Right forelimb (tissue), 1 donor: ENCODE results near the gene ALDOC.
"Not testable (repeated sequence)": the region's sequence is repeated elsewhere in the genome, so short reads cannot be mapped to it uniquely, and the experiment has no call there.

ENCODE experiments used
- DNase-seq: peaks from one replicate; pipeline ENCODE4 v3.0.0-alpha.2; 2018

The ALDOC gene

DNA sequence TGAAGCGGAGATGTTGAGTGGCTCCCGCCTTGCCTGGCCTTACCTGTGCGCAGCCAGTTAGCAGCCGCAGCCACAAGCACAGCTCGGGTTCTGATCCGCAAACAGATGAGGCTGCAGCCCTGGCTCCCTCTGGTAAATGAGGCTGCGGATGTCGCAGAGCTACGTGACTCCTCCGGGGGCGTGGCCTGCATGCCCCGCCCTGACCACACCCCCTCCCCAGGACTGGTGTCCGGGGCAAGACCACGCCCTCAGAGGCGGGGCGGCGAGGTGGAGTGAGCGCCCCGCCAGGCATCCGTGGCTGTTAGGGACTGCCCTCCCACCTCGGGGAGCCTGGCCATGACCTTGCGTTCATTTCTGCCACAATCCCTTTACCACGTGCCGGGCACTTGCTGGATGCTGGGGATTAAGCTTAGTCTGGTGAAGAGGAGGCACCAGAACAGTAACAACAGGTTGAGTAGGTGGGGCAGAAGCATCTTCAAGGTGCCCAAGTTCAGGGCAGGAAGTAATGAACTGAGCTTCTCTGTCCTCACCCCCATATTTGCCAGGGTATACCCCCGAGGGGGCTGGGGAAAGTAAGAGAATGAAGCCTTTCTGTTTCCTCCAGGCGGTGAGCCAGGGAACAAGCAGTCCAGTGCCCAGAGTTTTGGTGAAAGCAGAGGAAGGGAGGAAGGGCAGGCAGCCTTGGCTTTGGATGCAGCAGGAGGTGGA is at the start of gene ALDOC:
Gene ALDOC, minus strand, starts transcription at position 138 of the 708 bp plus-strand sequence. CDS start 1,363 bp downstream, outside the sequence.
- peak; percentile 88 for DNase-seq

DNA sequence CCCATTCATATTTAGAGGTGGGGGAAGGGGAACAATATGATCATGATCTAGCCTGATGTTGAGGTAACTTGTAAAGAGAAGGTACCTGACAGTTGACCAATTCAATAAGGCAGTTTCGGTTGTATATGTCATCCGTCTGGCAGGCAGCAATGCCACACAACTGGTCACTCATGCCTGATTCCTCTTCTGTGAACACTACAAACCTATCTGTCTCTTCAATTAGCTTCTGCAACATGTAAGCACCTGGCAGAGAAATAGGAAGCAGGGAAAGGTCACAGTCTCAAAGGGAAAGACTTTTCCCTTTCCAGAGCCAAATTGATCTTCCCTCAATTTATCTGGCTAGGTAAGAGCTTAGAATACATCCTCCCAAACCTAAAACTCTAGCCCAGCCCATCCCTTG is 47.5 kb upstream of the ALDOC start:
- no peak for DNase-seq

DNA sequence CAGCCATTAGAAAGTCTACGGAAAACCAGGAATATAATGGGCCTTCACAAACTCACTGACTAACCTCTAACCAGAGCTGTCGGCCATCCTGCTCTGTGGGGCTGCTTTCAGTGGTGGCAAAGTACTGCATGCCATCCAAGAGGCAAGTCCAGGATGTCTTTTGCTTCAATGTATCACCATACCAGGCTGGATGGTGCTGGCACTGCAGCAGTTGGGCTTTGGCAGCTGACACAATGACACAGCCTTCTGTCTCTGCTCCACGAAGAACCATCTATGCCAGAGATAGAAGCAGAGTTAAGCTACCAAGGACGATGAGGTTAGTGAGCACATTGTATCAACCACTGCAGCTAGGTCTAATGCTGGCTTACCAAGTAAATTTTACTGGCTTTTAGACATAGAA is 47.0 kb upstream of the ALDOC start:
- no peak for DNase-seq

- no peak for DNase-seq
Measured at GRCh38 chr17:28622186-28622585, 45.5 kb upstream of the ALDOC start.

DNA sequence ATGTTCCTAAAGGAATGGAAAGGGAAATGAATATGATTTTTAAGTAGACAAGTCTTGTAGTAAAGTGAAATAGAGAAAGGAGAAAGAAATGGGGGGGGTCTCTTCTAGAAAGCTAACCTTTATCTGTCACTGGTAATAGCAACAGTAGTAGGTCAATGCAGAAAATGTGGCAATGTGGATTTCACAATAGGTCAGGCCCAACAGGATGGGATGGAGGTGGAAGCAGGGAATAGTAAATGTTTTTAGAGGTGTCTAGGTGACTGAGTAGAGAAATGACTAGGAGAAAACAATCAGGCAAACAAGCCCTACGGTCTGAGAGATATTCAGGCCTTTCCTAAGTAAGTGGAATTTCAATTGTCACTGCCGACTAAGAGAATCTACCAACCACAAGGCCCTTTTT is 43.3 kb upstream of the ALDOC start:
- DNase-seq: no peak

GRCh38 chr17:28618464-28618863 is 41.8 kb upstream of the ALDOC start:
- no peak for DNase-seq

DNA sequence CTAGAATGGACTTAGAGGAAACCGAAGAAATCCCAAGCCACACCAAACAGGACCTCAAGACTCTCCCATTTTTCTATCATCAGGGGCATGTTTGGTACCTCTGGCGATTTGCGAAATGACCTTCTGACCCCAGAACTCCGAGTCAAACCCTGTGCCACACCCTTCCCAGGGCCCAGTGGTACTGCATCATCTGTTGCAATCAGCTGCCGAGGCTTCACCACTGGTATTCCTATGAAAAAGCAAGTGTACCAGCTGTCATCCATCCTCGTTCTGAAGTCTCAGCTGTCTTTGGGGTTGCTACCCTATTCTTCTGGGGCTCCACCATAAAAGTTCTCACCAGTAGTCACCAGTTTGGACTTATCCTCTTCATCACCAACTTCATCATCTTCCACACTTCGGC is 39.6 kb upstream of the ALDOC start:
- no peak for DNase-seq

DNA sequence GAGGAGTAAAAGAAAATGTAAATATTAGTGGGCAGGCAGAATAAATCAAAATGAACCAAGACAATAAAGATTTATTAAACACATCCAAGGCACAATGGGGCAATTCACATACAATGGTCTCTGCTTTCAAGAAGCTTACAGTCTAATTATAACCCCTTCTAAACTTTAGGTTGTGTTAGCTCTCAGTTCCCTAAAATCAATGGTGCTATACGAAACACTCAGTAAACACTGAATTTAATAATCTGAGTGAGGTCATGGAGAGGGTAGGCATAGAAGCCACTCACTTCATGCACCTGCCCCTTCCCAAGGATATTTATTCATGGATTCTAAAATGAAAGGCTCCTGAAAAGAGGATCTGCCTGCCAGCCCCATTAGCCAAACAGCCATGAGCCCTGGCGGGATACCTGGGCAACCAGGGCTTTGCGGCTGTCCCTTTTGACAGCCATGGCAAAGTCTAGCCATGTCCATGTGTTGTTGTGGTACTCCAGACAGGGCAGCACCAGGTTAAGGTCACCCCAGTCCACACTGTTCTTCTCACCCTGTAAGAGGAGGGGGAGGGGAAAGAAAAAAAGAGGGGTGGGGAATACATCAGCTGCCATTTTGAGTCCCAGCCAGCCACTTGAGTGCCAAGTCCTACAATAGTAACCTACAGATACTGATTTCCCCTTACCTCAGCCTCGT is 38.7 kb upstream of the ALDOC start:
- DNase-seq: no peak

DNA sequence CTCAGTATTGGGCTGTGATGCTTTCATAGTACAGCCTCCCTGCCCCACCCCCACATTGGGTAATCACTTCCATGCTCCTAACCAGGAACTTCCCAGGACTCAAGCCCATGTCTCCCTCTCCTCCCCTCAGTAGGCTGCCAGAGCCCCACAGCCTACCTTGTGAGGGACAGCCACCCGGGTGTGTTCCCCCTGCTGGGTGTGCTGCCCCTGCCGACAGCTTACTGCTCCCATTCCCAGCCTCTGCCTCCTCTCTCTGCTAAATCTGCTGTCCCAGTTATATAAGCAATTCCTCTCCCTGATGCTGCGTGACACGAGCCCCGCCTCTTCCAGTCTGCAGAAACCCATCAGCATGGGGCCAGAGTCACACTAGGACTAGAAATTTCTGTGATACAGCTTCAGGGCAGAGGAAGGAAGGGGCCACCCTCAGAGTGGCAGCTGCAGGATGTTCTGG is 37.3 kb upstream of the ALDOC start, which contains the start of gene RSKR:
Gene RSKR, minus strand, starts transcription at position 255 of the 451 bp plus-strand sequence. Its CDS starts 24 bp downstream, at position 231.
- no peak for DNase-seq

DNA sequence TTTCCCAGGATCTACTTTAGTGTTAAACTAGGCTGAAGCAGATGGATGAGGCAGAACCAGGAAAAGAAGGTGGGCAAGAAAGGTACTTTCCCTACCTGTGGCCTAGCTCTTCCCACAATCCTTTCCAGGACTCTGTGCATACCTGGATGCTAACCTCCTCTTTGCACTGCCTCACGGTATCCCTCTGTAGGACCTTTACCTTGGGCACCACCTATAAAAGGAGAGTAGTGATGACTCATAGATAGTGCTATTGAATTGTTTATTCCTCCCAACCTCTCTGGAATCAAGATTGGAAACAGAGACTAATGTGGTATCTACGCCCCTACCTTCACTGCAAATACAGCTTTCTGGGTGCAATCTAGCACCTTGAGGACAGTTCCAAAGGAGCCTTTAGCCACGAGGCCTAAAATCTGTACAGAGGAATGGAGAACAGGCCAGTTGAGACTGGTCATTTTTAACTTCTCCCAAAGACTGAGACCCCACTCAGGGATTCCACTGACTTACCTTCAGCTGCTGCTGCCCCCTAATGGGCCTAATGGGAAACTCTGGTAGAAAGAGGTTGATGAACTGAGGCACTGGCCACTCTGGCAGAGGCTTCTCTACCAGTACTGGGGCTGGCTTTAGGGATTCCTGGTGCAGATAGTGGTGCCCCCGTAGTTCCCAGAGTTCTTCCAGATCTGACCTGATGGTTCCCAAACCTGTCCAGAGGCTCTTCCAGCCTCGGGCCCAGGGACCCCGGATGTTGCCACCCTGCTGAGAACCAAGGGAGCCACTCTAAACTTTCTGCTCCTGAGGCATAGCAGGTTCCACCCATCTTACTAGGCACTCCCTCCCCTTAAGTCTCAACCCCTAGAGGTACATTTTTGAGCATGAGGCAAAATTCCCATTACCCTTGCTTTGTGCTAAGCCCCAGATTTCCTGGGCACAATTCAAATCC is 36.5 kb upstream of the ALDOC start:
- DNase-seq: no peak

DNA sequence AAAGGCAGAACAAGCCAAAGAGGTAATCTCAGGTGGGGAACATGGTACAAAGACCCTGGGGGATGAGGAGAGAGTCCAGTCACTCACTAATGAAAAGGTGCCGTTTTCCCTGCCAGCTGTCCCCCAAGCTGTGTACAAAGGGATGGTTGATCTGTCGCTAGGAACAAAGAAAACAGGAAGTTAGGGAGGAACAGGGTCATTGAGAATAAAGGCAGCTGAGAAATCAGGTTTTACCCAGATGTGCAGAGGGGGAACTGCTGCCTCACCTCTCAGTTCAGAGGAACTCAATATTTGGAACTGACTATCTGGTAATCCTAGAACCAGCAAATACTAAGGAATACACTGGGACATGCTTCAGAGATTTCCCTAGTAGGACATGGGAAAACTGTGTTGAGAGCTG is 35.8 kb upstream of the ALDOC start:
- no peak for DNase-seq

GRCh38 chr17:28610376-28610775 is 33.7 kb upstream of the ALDOC start:
- DNase-seq: no peak

DNA sequence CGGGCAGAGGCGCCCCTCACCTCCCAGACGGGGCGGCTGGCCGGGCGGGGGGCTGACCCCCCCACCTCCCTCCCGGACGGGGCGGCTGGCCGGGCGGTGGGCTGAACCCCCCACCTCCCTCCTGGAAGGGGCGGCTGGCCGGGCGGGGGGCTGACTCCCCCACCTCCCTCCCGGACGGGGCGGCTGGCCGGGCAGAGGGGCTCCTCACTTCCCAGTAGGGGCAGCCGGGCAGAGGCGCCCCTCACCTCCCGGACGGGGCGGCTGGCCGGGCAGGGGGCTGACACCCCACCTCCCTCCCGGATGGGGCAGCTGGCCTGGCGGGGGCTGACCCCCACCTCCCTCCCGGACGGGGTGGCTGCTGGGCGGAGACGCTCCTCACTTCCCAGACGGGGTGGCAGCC is 27.3 kb upstream of the ALDOC start:
- DNase-seq: not testable (repeated sequence)

- DNase-seq: no peak
Measured at GRCh38 chr17:28599311-28600184, 22.9 kb upstream of the ALDOC start.

DNA sequence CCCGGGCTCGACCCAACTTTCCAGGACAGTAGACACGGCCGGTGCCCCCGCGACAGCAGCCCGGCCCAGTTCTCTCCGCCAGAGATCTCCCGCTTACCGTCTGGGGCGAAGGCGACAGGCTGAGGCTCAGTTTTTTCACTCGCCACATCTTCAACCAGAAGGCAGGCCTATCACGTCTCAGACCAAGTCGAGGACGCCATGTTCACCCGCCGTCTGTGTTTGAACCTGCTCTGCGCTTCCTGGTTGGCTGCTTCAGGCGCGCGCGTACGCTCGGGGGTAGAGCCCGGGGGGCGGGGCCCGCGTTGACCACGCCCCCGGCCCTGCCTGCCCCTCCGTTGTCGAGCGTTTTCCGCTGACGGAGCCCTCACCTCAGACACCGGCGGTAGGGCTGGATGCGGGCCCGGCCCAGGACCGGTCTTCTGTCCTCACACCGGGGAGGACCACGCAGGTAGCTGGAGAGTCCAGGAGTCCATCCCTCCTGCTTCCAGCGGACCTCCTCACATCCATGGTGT is 22.2 kb upstream of the ALDOC start, which contains the start of gene SPAG5:
Gene SPAG5, minus strand, starts transcription at position 227 of the 512 bp plus-strand sequence. Its CDS starts 79 bp downstream, at position 148.
- DNase-seq: peak; percentile 95

DNA sequence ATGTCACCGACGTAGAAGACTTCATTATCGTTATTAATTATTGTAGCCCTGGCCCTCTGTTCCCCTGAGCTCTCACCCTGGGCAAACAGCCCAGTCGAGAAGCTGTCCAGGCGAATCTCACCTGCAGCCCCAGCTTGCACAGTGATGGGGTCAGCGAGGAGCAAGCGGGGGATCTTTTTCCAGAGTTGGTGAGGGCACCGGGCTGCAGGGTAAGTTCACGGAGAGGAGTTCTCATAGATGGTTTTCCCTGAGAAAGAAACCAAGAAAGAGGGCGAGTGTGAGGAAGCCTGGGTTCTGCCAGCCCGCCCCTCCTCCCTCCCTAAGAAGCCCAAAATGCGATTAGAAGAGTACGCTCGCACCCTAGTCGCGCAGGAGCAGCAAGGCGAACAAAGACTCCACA is 21.7 kb upstream of the ALDOC start:
- DNase-seq: no peak

- no peak for DNase-seq
Measured at GRCh38 chr17:28597606-28598383, 21.1 kb upstream of the ALDOC start.

GRCh38 chr17:28592260-28592659 is 15.6 kb upstream of the ALDOC start:
- no peak for DNase-seq

DNA sequence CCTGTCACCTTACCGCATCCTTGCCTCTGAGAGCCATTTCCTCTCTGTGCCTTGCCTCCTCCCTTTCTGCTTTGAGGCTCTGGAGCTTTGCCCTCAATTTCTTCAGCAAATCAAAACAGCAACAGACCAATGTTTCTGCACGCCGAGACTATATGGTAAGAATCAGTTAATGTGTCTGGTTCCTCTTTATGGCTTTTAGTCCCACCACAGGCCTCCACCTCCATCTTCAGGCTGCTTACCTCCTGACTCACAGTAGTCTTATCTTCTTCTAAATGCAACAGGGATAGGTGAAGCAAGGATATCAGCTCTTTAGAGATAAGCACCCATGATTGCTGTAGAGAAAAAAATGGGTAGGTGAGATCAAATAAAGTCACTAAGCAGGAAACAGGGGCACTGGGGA is 9.2 kb upstream of the ALDOC start:
- DNase-seq: no peak

DNA sequence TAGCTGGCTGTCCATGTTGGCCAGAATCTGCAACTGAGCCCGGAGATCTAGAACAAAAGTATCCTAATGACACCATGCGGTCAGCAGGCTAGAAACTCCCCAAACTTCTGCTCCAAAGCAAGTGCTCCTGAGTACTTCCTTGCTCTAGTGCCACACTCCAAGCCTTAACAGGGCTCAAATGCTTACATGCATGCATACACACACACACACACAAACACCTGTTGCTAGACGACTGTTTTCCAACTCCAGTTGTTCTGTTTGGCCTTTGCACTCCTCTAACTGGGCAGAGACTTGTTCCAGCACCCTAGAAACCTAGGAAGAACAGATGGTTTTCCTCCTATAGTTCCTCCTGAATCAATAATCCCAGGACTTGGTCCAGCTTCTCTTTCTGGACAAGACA is 7.7 kb upstream of the ALDOC start:
- no peak for DNase-seq

DNA sequence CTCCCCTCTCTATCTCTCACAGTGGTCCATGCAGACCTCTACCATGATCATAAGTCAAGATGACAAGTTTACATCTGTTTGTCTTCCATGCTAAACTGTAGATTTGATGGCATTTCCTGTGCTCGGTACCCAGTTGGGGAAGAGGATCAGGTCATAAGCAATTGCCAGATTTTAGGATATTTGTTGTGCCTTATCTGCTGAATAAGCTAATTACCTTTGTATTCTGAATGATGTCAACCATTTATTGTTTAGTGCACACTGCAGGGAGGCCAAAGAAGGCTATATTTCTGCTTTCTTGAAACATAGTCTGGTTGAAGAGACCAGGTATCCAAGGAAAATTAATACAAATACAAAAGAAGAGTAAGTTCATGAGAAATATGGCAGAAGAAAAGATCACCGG is 5.8 kb upstream of the ALDOC start:
- DNase-seq: no peak
